ENCODE results near the gene TIMM13. TPM values are rescaled to one million over a fixed set of nuclear protein-coding genes. Genes with fewer than 3 reads are reported as not detected.

The TIMM13 gene
- polyA plus RNA-seq, 2 of the 4 experiments (the other 2 are of a cell fraction) = 24.7 to 81.2 TPM

DNA sequence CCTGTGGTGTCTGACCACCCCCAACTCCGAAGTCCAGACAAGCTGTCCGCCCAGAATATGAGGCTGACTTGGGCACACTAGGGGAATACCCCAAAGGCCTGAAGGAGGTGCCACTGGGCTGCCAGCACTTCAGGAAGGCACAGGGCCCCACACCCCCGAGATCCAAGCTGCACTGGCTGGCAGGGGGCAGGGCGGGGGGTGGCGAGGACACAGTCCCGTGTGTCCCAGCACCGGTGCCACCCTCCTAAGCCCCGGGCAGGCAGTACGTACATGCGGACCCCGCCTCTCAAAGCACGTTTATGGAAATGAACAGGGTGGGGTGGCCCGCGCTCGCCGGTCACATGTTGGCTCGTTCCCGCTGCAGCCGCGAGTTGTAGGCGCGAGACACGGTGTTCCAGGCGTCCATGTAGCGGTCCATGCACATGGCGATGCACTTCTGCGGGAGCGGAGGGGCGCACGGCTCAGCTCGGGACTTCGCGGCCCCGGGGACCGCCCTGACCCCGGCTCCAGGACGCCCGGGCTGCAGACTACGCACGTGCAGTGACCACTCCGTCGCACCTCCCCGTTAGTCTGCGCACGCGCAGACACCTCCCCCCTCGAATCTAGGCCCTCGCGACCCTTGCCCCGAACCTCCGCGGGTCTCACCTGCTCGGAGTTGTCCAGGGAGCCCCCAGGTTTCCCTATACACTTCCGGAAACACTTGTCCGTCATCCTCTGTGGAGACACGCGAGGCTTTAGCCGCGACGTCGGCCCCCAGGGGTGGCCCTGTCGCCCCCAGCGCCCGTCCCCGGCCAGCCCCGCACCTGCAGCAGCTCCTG, 566 bp downstream of the TIMM13 start (continued):
- TF ChIP-seq FOSL2 (IDR thresholded peaks at IDR 0.05) (no peak), FOSL2 (CRISPR knock-in tag; IDR thresholded peaks at IDR 0.05) (no peak), POLR2A (IDR thresholded peaks at IDR 0.05; ENCODE audit: low read length) (peak; percentile 5; the same call in 1 of the 2 replicates), PHF8 (IDR thresholded peaks at IDR 0.05; ENCODE audit: borderline replicate concordance, low read depth) (peak; percentile 49; the same call in 1 of the 2 replicates), ZSCAN20 (CRISPR knock-in tag; IDR thresholded peaks at IDR 0.05) (no peak), RNF2 (IDR thresholded peaks at IDR 0.05; ENCODE audit: borderline replicate concordance, low read depth) (no peak), HMGXB4 (CRISPR knock-in tag; IDR thresholded peaks at IDR 0.05; ENCODE audit: borderline replicate concordance) (no peak), NPAS2 (CRISPR knock-in tag; IDR thresholded peaks at IDR 0.05; ENCODE audit: borderline replicate concordance) (no peak; the same call in 1 of the 2 replicates), KDM1A (IDR thresholded peaks at IDR 0.05; ENCODE audit: low read depth) (no peak), POLR2AphosphoS2 (conservative IDR thresholded peaks at IDR 0.05; ENCODE audit: low read length) (no peak), RCOR1 (IDR thresholded peaks at IDR 0.05; ENCODE audit: low read depth, low read length) (no peak), EHF (CRISPR knock-in tag; IDR thresholded peaks at IDR 0.05) (0 out of 2 replicates have a peak, but pooled peaks have one; percentile 8), SMC3 (IDR thresholded peaks at IDR 0.05) (no peak), HEYL (CRISPR knock-in tag; IDR thresholded peaks at IDR 0.05) (no peak), NFE2L2 (conservative IDR thresholded peaks at IDR 0.05; ENCODE audit: low read length) (no peak), MYC (IDR thresholded peaks at IDR 0.05; ENCODE audit: borderline replicate concordance, low read length) (no peak; the same call in 1 of the 2 replicates), ZNF302 (CRISPR knock-in tag; IDR thresholded peaks at IDR 0.05) (no peak)
- TF ChIP-seq, protein P1, sequence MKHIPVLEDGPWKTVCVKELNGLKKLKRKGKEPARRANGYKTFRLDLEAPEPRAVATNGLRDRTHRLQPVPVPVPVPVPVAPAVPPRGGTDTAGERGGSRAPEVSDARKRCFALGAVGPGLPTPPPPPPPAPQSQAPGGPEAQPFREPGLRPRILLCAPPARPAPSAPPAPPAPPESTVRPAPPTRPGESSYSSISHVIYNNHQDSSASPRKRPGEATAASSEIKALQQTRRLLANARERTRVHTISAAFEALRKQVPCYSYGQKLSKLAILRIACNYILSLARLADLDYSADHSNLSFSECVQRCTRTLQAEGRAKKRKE (CRISPR knock-in tag; IDR thresholded peaks at IDR 0.05; ENCODE audit: low read depth) = 0 out of 2 replicates have a peak, but pooled peaks have one; percentile 50
- TF ChIP-seq, protein P2, sequence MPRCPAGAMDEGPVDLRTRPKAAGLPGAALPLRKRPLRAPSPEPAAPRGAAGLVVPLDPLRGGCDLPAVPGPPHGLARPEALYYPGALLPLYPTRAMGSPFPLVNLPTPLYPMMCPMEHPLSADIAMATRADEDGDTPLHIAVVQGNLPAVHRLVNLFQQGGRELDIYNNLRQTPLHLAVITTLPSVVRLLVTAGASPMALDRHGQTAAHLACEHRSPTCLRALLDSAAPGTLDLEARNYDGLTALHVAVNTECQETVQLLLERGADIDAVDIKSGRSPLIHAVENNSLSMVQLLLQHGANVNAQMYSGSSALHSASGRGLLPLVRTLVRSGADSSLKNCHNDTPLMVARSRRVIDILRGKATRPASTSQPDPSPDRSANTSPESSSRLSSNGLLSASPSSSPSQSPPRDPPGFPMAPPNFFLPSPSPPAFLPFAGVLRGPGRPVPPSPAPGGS (IDR thresholded peaks at IDR 0.05) = no peak; the same call in 2 of the 3 replicates
- TF ChIP-seq, protein P3, sequence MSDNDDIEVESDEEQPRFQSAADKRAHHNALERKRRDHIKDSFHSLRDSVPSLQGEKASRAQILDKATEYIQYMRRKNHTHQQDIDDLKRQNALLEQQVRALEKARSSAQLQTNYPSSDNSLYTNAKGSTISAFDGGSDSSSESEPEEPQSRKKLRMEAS (IDR thresholded peaks at IDR 0.05) = peak; percentile 90

DNA sequence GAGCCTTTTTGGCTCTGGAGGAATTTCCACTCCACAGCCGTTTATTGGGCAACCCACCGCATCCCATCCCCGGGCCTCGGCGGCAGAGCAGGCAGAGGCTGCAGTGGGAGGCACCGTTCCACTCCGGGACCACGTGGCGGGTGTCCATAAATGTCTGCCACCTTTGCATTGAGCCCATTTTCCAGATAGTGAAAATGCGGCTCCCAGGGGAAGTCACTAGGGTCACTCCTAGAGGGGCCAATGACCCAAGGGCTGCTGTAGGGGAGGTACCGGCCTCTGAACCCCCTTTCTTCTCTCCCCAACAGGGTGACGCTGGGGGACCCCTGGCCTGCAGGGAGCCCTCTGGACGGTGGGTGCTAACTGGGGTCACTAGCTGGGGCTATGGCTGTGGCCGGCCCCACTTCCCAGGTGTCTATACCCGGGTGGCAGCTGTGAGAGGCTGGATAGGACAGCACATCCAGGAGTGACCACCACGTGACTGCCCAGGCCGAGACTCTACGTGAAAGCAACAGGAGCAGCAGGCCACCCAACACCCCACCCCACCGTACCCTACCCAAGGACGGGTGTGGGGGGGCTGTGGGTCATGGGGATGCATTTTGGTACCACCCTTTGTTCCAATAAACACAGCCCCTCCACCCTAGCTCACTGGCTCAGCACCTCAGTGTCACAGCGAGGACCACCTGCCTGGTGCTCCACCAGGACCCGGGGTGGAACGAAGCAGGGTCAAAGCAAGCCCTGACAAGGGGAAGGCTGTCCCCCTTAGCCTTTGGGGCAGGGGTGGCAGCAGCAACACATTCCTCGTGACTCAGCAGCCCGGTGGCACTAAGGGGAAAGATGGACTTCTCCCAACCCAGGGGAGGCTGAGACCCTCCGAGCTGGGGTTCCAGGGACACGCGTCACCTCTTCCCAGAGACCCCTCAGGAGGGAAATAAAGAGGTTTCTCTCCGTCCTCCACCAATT, 1.5 kb downstream of the TIMM13 start:
- ChIA-PET CTCF (interaction anchor here (1.4 kb wide), 1 partner anchor 185 kb away, joined by 4 read pairs; no protein-coding TSS in a partner anchor), POLR2A (interaction anchor here (0.6 kb wide), 1 partner anchor 50 kb away, joined by 3 read pairs; the partner anchor contains the start of gene GADD45B)
- H3K9me3 ChIP-seq = no peaks in the 10 kb centered on the region
- ATAC-seq (no peak), DNase-seq (ENCODE audit: low read depth in 1 of 2, low spot score in 1 of 2) (no peak), FAIRE-seq (no peak)
- 74% methylated on average over 15 of the region's 29 CpGs for WGBS (ENCODE audit: missing lambda C conversion rate)
- H3K4me2 ChIP-seq = peak overlapping the region; percentile 97
- H3K4me1 ChIP-seq = peaks cover 17% of the 10 kb centered on the region; the same call in 2 of the 3 replicates
- H3K4me3 ChIP-seq = peak overlapping the region; percentile 95
- peak overlapping the region; percentile 97 to 99; a peak in 5 of 6 replicates for H3K27ac ChIP-seq
- TF ChIP-seq SMC3 (IDR thresholded peaks at IDR 0.05) (no peak), TFCP2L1 (CRISPR knock-in tag; IDR thresholded peaks at IDR 0.05) (no peak), KDM1A (IDR thresholded peaks at IDR 0.05; ENCODE audit: low read depth) (no peak), EHF (CRISPR knock-in tag; IDR thresholded peaks at IDR 0.05) (no peak)
- TF ChIP-seq, protein P4, sequence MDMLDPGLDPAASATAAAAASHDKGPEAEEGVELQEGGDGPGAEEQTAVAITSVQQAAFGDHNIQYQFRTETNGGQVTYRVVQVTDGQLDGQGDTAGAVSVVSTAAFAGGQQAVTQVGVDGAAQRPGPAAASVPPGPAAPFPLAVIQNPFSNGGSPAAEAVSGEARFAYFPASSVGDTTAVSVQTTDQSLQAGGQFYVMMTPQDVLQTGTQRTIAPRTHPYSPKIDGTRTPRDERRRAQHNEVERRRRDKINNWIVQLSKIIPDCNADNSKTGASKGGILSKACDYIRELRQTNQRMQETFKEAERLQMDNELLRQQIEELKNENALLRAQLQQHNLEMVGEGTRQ (IDR thresholded peaks at IDR 0.05) = no peak
